ENCODE results near the gene GALNT4.

The GALNT4 gene

DNA sequence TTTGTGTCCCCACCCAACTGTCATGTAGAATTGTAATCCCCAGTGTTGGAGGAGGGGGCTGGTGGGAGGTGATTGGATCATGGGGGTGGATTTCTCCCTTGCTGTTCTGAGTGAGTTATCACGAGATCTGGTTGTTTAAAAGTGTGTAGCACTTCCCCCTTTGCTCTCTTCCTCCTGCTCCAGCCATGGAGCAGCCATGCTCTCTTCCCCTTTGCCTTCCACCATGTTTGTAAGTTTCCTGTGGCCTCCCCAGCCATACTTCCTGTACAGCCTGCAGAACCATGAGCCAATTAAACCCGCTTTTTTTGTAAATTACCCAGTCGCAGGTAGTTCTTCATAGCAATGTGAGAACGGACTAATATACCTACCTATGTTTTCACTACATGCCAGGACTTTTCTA is 3.8 kb upstream of the GALNT4 start:
- no peak for DNase-seq

GRCh38 chr12:89525824-89526770 is 1.5 kb upstream of the GALNT4 start, which contains the start of gene POC1B:
POC1B (minus strand) TSS chr12:89526047; CDS start chr12:89525895, 152 bp downstream.
- peak; percentile 91 for DNase-seq

DNA sequence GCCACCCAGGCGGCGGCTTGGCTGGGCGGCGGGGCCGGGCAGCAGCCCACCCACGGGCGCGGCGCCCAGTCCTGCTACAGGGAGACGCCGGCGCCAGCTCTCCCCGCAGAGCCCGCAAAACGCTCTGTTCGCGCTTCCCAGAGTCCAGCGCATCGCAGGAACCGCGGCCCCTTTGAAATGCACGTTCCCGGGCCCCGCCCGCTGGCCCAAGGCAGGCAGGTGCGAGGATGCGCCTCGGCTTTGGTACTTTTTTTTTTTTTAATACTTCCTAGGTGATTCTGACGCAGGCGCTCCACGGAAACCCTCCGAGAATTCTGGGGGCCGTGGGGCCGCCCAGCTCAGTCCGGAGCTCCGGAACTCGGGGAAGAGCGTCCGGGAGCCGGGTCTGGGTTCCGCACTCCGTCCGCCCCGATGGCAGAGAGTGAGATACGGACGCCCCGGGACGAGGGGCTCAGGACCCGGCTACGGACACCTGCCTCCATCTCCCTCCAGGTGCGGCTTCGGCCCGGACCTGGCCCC is 768 bp upstream of the GALNT4 start:
- DNase-seq = no peak

- DNase-seq = no peak
Measured at GRCh38 chr12:89523843-89524540, 604 bp downstream of the GALNT4 start.

GRCh38 chr12:89523393-89523792 is 1.2 kb downstream of the GALNT4 start:
- no peak for DNase-seq

DNA sequence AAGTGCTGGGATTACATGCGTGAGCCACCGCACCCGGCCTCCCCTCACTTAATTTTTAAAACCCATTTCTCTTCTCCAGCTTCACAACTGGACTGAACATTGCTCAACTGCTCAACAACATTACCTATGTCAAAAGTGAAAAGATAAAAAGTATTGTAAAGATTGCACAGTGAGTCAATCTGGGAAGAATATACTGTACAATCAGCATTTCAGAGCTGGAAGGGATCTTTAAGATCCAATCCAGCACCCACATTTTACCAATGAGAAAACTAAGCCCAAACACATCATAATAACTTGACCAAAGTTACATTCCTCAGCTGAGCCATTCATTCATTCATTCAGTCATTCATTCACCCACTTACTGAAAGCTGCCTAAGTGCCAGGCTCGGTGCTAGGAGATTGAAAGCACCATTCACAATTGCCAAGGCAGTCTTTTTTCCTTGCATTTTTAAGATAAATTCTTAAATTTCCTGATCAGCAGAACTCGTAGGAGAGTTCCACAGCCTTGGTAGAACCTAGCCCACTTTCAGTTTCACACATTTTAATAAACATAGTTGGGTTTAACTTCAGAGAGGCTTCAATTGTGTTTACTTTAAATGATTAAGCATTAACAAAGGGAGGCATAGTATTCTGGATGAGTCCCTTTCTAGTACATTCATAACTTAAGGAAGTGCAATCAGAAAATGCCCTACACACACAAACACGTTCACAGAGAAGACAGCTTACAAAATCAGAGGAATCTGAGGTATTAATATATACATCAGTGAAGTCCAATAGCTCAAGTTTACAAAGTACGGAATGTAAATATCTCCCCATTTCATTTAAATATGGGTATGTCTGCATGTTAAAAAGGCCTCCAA is 3.0 kb downstream of the GALNT4 start:
- DNase-seq = no peak

GRCh38 chr12:89517720-89518119 is 6.9 kb downstream of the GALNT4 start:
- DNase-seq = no peak

DNA sequence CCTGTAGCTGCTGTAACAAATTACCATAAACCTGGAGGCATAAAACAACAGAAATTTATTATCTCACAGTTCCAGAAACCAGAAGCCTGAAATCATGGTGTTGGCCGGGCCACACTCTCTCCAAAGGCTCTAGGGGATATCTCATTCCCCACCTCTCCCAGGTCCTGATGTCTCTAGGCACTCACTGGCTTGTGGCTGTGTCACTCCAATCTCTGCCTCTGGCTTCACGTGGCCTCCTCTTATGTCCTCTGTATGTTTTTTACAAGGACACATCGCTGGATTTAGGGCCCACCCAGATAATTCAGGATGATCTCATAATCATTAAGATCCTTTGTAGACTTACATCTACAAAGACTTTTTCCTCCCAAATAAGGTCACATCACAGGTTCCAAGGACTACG is 8.0 kb downstream of the GALNT4 start:
- no peak for DNase-seq

DNA sequence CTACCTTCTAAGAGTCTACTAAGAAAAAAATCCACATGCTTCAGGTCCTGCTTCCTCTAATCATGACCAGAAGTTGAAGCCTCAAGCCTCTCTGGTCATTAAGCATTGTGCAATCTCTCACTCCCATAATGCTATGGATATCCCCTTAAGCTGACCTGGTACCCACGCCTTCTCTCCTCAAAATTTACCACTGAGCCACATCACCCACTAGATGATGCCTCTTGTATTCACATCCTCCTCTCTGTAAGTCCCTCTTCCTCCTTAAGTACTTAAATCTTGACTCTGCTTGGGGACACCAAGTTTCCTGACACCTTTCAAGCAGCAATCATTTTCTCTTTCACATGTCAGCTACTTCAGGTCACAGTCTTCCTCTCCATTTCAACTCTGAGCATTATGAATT is 9.8 kb downstream of the GALNT4 start:
- no peak for DNase-seq

GRCh38 chr12:89513544-89513943 is 11.1 kb downstream of the GALNT4 start:
- no peak for DNase-seq

DNA sequence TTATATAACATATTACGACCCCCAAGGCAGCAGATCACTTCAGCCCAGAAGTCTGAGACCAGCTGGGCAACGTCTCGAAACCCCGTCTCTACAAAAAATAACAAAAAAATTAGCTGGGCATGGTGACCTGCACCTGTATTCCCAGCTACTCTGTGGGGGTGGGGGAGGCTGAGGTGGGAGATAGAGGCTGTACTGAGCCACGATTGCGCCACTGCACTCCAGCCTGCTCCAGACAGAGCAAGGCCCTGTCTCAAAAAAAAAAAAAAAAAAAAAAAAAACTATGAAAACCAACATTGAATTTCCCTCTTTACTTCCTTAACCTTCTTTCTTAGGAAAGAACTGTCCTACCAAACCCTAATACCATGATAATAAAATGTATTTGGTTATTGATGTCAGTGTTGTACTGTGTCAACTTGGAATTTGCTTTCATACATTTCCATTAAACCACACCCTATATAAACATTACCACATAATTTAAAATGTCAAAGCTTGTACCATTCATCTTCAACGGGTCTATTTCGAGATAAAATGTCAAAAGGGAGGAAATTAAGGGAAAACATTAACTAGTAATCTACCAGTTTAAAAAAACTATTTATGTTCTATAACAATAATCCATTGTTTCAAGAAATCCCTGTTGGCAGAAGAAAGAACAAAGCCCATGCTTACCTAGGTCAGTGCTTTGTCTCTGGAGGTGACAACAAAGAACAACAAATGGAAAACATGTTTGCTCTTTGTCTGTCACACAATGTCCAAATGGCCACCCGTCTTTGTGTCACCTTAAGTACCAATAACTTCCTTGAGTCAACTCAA is 17.4 kb downstream of the GALNT4 start:
- DNase-seq = no peak

GRCh38 chr12:89506050-89506449 is 18.5 kb downstream of the GALNT4 start:
- DNase-seq = no peak

GRCh38 chr12:89504560-89505346 is 19.8 kb downstream of the GALNT4 start:
- no peak for DNase-seq

GRCh38 chr12:89501793-89502192 is 22.8 kb downstream of the GALNT4 start:
- no peak for DNase-seq

DNA sequence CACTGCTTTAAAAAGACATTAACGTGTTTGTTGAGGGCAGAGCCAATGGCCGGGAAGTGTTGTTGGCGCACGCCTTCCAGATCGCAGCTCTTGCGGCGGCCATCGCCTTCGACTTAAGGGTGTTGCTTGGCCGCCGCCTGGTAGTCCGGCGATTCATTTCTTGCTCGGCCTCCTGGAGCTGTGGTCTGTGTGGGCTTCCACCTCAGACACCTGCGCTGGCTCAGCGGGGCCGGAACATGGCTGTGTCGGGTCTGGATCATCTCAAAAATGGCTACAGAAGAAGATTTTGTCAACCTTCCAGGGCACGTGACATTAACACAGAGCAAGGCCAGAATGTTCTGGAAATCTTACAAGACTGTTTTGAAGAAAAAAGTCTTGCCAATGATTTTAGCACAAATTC is 24.7 kb downstream of the GALNT4 start:
- no peak for DNase-seq

GRCh38 chr12:89497467-89497866 is 27.1 kb downstream of the GALNT4 start:
- DNase-seq = no peak

DNA sequence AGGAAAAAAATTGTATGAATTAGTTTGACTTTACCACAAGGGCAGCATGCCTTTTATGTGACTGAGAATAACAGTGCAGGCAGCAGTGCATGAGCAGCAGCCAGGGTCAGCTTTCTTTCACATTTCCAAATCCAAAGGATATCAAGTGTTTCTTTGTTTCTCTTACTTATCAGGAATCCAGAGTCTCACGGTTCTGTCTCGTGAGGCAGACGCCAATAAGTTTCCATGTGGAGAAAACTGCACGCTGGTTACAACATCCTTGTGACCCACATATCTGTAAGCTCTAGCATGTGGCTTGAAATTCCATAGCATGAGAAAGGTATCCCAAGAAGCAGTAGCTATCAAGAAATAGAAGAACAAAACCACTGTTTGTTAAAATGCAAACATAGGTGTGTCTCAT is 27.6 kb downstream of the GALNT4 start:
- DNase-seq = no peak

GRCh38 chr12:89494411-89495231 is 30.0 kb downstream of the GALNT4 start:
- DNase-seq = no peak

DNA sequence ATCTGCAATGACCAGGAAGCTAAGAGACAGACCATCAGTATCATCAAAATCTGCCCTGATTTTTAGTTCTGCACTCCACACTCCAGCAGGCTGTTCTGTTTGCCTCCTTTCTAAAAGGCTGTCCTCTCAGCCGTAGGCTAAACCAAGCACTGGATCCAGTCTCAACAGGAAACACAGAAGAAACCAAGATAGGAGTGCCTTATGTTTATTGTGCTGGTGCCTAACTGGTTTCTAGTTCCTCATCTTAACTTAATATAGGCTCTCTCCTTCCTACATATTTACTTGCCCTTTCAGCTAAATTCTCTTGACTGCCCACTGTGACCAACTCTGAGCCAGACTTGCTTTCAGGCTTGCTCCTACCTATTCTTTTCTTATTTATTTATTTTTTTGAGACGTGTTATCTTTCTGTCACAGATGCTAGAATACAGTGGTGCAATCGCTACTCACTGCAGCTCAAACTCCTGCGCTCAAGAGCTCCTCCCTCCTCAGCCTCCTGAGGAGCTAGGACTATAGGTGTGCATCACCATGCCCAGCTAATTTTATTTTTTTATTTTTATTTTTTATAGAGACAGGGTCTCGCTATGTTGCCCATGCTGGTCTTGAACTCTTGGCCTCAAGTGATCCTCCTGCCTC is 30.8 kb downstream of the GALNT4 start:
- no peak for DNase-seq

GRCh38 chr12:89492883-89493282 is 31.7 kb downstream of the GALNT4 start:
- no peak for DNase-seq

Measured in right hindlimb (tissue), 1 donor.